B cell (primary cell): ENCODE results near the gene CAMK2G. TPM values are rescaled to one million over a fixed set of nuclear protein-coding genes. Genes with fewer than 3 reads are reported as not detected.

ENCODE experiments used
- ATAC-seq: fragments of 200-7000 bp; cut with Tn5 transposase; one replicate; pipeline ENCODE4 v1.10.0; 2021; ENCODE audit warnings: low read depth, mild to moderate bottlenecking, moderate number of reproducible peaks, moderate library complexity
- CTCF ChIA-PET: fragments of 350-600 bp; sonication (Branson Sonifier 250); formaldehyde crosslinking; loops from one replicate; lab custom pipeline; 2021; ENCODE audit warnings: antibody characterized with exemption, inconsistent platforms; lab: Charles Lee
- POLR2A ChIA-PET: fragments of 350-600 bp; sonication (Branson Sonifier 250); formaldehyde crosslinking; loops from one replicate; lab custom pipeline; 2021; ENCODE audit warnings: antibody characterized with exemption; lab: Charles Lee
- DNase-seq: peaks from one replicate; pipeline ENCODE4 v3.0.0; 2013
- H2AFZ ChIP-seq: 2 replicates; pipeline ENCODE4 v1.6.1; 2012; ENCODE audit warnings: mild to moderate bottlenecking, low read depth, low read length; ENCODE audit not compliant: insufficient read depth, poor library complexity, severe bottlenecking
- H3K27ac ChIP-seq, 2 donors: 1 replicate in 1 of 2; 2 replicates in 1 of 2; pipeline ENCODE4 v1.5.1; 2012 to 2013; ENCODE audit warnings: low read length in 2 of 2, mild to moderate bottlenecking in 2 of 2, moderate library complexity in 1 of 2
- H3K27me3 ChIP-seq, 4 experiments: fragments of 200-600 bp in 1 of 4; sonication (generic) in 1 of 4; replicated peaks in 1 of 4; 1 replicate in 2 of 4; 2 replicates in 2 of 4; pipeline versions ENCODE4 v1.6.1 to v1.7.0; 2013 to 2016; ENCODE audit warnings: low read length in 3 of 4, mild to moderate bottlenecking in 2 of 4, mixed read lengths in 1 of 4, moderate library complexity in 1 of 4; ENCODE audit not compliant: insufficient read depth in 4 of 4, control insufficient read depth in 3 of 4; ENCODE audit errors: control extremely low read depth in 1 of 4
- H3K36me3 ChIP-seq, 2 experiments: replicated peaks in 1 of 2; 1 replicate in 1 of 2; 2 replicates in 1 of 2; pipeline versions ENCODE4 v1.6.1 to v1.7.1; 2013; ENCODE audit warnings: low read length in 1 of 2; ENCODE audit not compliant: insufficient read depth in 2 of 2, control insufficient read depth in 1 of 2; ENCODE audit errors: control extremely low read depth in 1 of 2, extremely low read depth in 1 of 2
- H3K4me1 ChIP-seq, 2 donors: fragments of 200-600 bp in 1 of 2; sonication (generic) in 1 of 2; 1 replicate in 1 of 2; 2 replicates in 1 of 2; pipeline versions ENCODE4 v1.5.1 to v1.6.1; 2013 to 2017; ENCODE audit warnings: low read length in 2 of 2; ENCODE audit not compliant: control insufficient read depth in 2 of 2, insufficient read depth in 2 of 2
- H3K4me2 ChIP-seq: replicated peaks from 2 replicates; pipeline ENCODE3; 2012; ENCODE audit warnings: mild to moderate bottlenecking, low read depth, low read length; ENCODE audit not compliant: poor library complexity, severe bottlenecking
- H3K4me3 ChIP-seq, 5 experiments: fragments of 200-600 bp in 1 of 5; sonication (generic) in 1 of 5; 1 replicate in 3 of 5; 2 replicates in 2 of 5; pipeline versions ENCODE4 v1.5.1 to v1.7.0; 2011 to 2016; ENCODE audit warnings: low read length in 4 of 5, mild to moderate bottlenecking in 4 of 5, low read depth in 2 of 5, control low read depth in 1 of 5, moderate library complexity in 1 of 5; ENCODE audit not compliant: insufficient read depth in 1 of 5; ENCODE audit errors: control extremely low read depth in 1 of 5, extremely low read depth in 1 of 5
- H3K79me2 ChIP-seq: fragments of 200-600 bp; sonication (generic); one replicate; pipeline ENCODE4 v1.6.0; 2016; ENCODE audit warnings: low read length; ENCODE audit not compliant: control insufficient read depth, insufficient read depth
- H3K9ac ChIP-seq: fragments of 200-600 bp; sonication (generic); 2 replicates; pipeline ENCODE4 v1.6.1; 2017; ENCODE audit warnings: mild to moderate bottlenecking, low read length, moderate library complexity
- H3K9me3 ChIP-seq, 3 donors: one replicate each; pipeline versions ENCODE4 v1.6.1 to v1.7.1; 2013; ENCODE audit warnings: low read length in 2 of 3; ENCODE audit not compliant: control insufficient read depth in 2 of 3, insufficient read depth in 1 of 3; ENCODE audit errors: control extremely low read depth in 1 of 3
- H4K20me1 ChIP-seq: 2 replicates; pipeline ENCODE4 v1.6.0; 2012; ENCODE audit warnings: mild to moderate bottlenecking, low read length; ENCODE audit not compliant: insufficient read depth, control insufficient read depth, poor library complexity, severe bottlenecking
- H3K27ac Mint-ChIP-seq: one replicate; pipeline ENCODE4 v1.8.0; 2021; ENCODE audit warnings: mixed read lengths
- H3K27me3 Mint-ChIP-seq: one replicate; pipeline ENCODE4 v1.8.0; 2021; ENCODE audit warnings: mixed read lengths
- H3K4me1 Mint-ChIP-seq: one replicate; pipeline ENCODE4 v1.8.0; 2021; ENCODE audit warnings: mixed read lengths
- H3K4me3 Mint-ChIP-seq: one replicate; pipeline ENCODE4 v1.8.0; 2021; ENCODE audit warnings: mixed read lengths
- H3K9me3 Mint-ChIP-seq: one replicate; pipeline ENCODE4 v1.8.0; 2022; ENCODE audit warnings: mixed read lengths; ENCODE audit not compliant: insufficient read depth
- CTCF ChIP-seq: fragments of 200-600 bp; IDR thresholded peaks from one replicate; pipeline ENCODE4 v1.8.0; 2022; ENCODE audit warnings: antibody characterized with exemption, mild to moderate bottlenecking
- EZH2 ChIP-seq: IDR thresholded peaks from 2 replicates; pipeline ENCODE4 v1.6.1; 2012; ENCODE audit warnings: borderline replicate concordance, low read depth, mild to moderate bottlenecking, moderate library complexity, low read length; ENCODE audit not compliant: insufficient read depth, poor library complexity, severe bottlenecking
- WGBS: methylation state at CpG from one replicate; pipeline ENCODE4 v1.1.5; 2013; ENCODE audit warnings: missing lambda C conversion rate; ENCODE audit not compliant: insufficient coverage; 5-methylcytosine and 5-hydroxymethylcytosine counted together
- intact Hi-C: fragments of 100-400 bp; cut with micrococcal nuclease; formaldehyde crosslinking; loops from one replicate; pipeline ENCODE4 v1.10.0; 2022
- polyA plus RNA-seq: library from polyadenylated mRNA; depleted of rRNA; stranded (reverse); fragments of >200 nt; gene quantifications from 2 replicates; pipeline ENCODE4 v1.2.3, GENCODE V29; 2012
- total RNA-seq, 2 donors: library from RNA; stranded (reverse); fragments of 120-200 nt in 1 of 2; gene quantifications; 1 replicate in 1 of 2; 2 replicates in 1 of 2; pipeline versions ENCODE4 v1.2.3 to v1.2.4, GENCODE V29; 2013 to 2022

Gene CAMK2G
- total and polyA plus RNA-seq, 2 donors (not counting 1 experiment from before 2014, with no cell fraction given): 42.7 to 48.7 TPM

GRCh38 chr10:73910764-73911552, 36.6 kb upstream of the CAMK2G start, which contains the start of gene PLAU:
PLAU (plus strand) TSS chr10:73911132; CDS start chr10:73911556, 424 bp downstream.
- Histone ChIP-seq H3K4me1 (peaks cover 23 to 35% of the 10 kb centered on the region in 2 donors), H3K36me3 (no peaks in the 10 kb centered on the region), H3K4me3 (peak within 1 kb of the TSS; percentile 9 to 63 (median 52)), H4K20me1 (no peaks in the 10 kb centered on the region), H3K9me3 (no peaks in the 10 kb centered on the region), H3K9ac (peak within 1 kb of the TSS; percentile 64), H3K27ac (no peak within 1 kb of the TSS), H3K4me2 (peak within 1 kb of the TSS; percentile 86), H3K27me3 (peaks cover 0 to 43% (median 16%) of the 10 kb centered on the region in 4 experiments), H3K79me2 (no peaks in the 10 kb centered on the region), H2AFZ (peak within 1 kb of the TSS; percentile 74)
- Mint-ChIP-seq H3K9me3 (no peaks in the 10 kb centered on the region), H3K27me3 (peaks cover 27% of the 10 kb centered on the region), H3K4me3 (peak within 1 kb of the TSS; percentile 97), H3K27ac (peak within 1 kb of the TSS; percentile 59), H3K4me1 (peaks cover 34% of the 10 kb centered on the region)
- POLR2A ChIA-PET: interaction anchor here (0.6 kb wide), 2 partner anchors 58 to 209 kb away, joined by 3 to 6 read pairs; no protein-coding TSS in a partner anchor
- CTCF ChIA-PET: interaction anchor here (0.9 to 2.5 kb wide), 3 partner anchors 25 to 117 kb away, joined by 3 to 11 read pairs (median 5); no protein-coding TSS in a partner anchor
- DNase-seq: peak; percentile 59
- intact Hi-C loops: no loop called here
- no peak for TF ChIP-seq EZH2
- TF ChIP-seq CTCF: no peak
- ATAC-seq: peak; percentile 62
- under 1% methylated on average over 73 of the region's 74 CpGs for whole genome bisulfite sequencing

DNA sequence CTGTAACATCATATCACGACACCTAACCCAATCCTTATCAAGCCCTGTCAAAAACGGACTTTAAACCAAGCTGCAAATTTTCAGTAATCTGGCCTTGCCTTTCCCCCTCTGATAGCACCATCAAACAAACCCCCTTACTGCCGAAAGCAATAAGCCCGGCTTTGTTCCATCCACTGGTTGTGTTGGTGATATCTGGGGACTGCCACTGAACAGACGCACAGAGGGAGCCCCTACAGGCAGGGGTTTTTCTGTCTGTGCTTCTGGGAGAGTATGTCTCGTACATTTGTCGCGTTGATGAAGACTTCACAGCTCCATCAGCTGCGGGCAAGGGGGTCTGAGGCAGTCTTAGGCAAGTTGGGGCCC, 36.0 kb upstream of the CAMK2G start:
- Mint-ChIP-seq H3K27me3 (peaks cover 31% of the 10 kb centered on the region), H3K27ac (no peak overlapping the region), H3K9me3 (no peaks in the 10 kb centered on the region), H3K4me1 (peaks cover 34% of the 10 kb centered on the region), H3K4me3 (peak overlapping the region; percentile 92)
- H3K9me3 ChIP-seq: no peaks in the 10 kb centered on the region
- 24% methylated on average over 7 of the region's 9 CpGs for WGBS
- peak overlapping the region; percentile 64 for H3K9ac ChIP-seq
- DNase-seq: no peak
- peaks cover 0 to 43% (median 19%) of the 10 kb centered on the region in 4 experiments for H3K27me3 ChIP-seq
- H3K36me3 ChIP-seq: no peaks in the 10 kb centered on the region
- no peaks in the 10 kb centered on the region for H3K79me2 ChIP-seq
- H2AFZ ChIP-seq: peak overlapping the region; percentile 74
- ChIA-PET POLR2A (interaction anchor here (0.6 kb wide), 1 partner anchor 210 kb away, joined by 6 read pairs; no protein-coding TSS in a partner anchor), CTCF (interaction anchor here (0.9 to 2.5 kb wide), 3 partner anchors 24 to 117 kb away, joined by 3 to 11 read pairs (median 5); no protein-coding TSS in a partner anchor)
- peak overlapping the region; percentile 9 to 63 (median 52) for H3K4me3 ChIP-seq
- H4K20me1 ChIP-seq: no peaks in the 10 kb centered on the region
- TF ChIP-seq CTCF (no peak), EZH2 (no peak)
- peaks cover 23 to 35% of the 10 kb centered on the region in 2 donors for H3K4me1 ChIP-seq
- peak; percentile 19 for ATAC-seq
- H3K27ac ChIP-seq: no peak overlapping the region
- H3K4me2 ChIP-seq: peak overlapping the region; percentile 86
- intact Hi-C loops: no loop called here
